Measurements from ENCODE around the gene GRHPR.
"Not testable (repeated sequence)": the region's sequence is repeated elsewhere in the genome, so short reads cannot be mapped to it uniquely, and the experiment has no call there.

Gene GRHPR

GRCh38 chr9:37424204-37424685, 1.7 kb downstream of the GRHPR start:
- no peak for FAIRE-seq

- no peak for FAIRE-seq
Observed at GRCh38 chr9:37424686-37425297, 2.3 kb downstream of the GRHPR start.

GRCh38 chr9:37425298-37425752, 2.8 kb downstream of the GRHPR start:
- FAIRE-seq: no peak

GRCh38 chr9:37426431-37426830, 3.9 kb downstream of the GRHPR start:
- FAIRE-seq: not testable (repeated sequence)

GRCh38 chr9:37426846-37427245, 4.3 kb downstream of the GRHPR start:
- FAIRE-seq: no peak

- FAIRE-seq: no peak
Observed at GRCh38 chr9:37428345-37428744, 5.8 kb downstream of the GRHPR start.

- no peak for FAIRE-seq
Observed at GRCh38 chr9:37429441-37430285, 7.2 kb downstream of the GRHPR start.

GRCh38 chr9:37430841-37431597, 8.5 kb downstream of the GRHPR start:
- FAIRE-seq: no peak

GRCh38 chr9:37432020-37432419, 9.5 kb downstream of the GRHPR start:
- FAIRE-seq: no peak

GRCh38 chr9:37433867-37434371, 11.4 kb downstream of the GRHPR start:
- no peak for FAIRE-seq

GRCh38 chr9:37436540-37436939, 14.0 kb downstream of the GRHPR start:
- FAIRE-seq: no peak

GRCh38 chr9:37437010-37437409, 14.5 kb downstream of the GRHPR start:
- FAIRE-seq: no peak

GRCh38 chr9:37437621-37438020, 15.1 kb downstream of the GRHPR start:
- no peak for FAIRE-seq

- no peak for FAIRE-seq
Observed at GRCh38 chr9:37438359-37438758, 15.9 kb downstream of the GRHPR start.

GRCh38 chr9:37441776-37442370, 19.4 kb downstream of the GRHPR start:
- no peak for FAIRE-seq

- no peak for FAIRE-seq
Observed at GRCh38 chr9:37442556-37442955, 20.1 kb downstream of the GRHPR start.

GRCh38 chr9:37443566-37443965, 21.1 kb downstream of the GRHPR start:
- FAIRE-seq: no peak

GRCh38 chr9:37444890-37445289, 22.4 kb downstream of the GRHPR start:
- no peak for FAIRE-seq

GRCh38 chr9:37445832-37446231, 23.3 kb downstream of the GRHPR start:
- FAIRE-seq: no peak

GRCh38 chr9:37446401-37446800, 23.9 kb downstream of the GRHPR start:
- FAIRE-seq: no peak

- no peak for FAIRE-seq
Observed at GRCh38 chr9:37447111-37447510, 24.6 kb downstream of the GRHPR start.

GRCh38 chr9:37449862-37450632, 27.6 kb downstream of the GRHPR start:
- no peak for FAIRE-seq
